Heart left ventricle (tissue), 16 donors: ENCODE results near the gene NFIX. TPM values are rescaled to one million over a fixed set of nuclear protein-coding genes. Genes with fewer than 3 reads are reported as not detected.

ENCODE experiments used
- ATAC-seq, 4 donors: fragments of 200-7000 bp; cut with Tn5 transposase; one replicate each; pipeline ENCODE4 v1.9.1; 2020 to 2022; ENCODE audit warnings: moderate library complexity in 4 of 4, mild to moderate bottlenecking in 3 of 4, moderate number of reproducible peaks in 1 of 4
- DNase-seq, 5 donors: peaks; one replicate each; pipeline ENCODE4 v3.0.0-alpha.2; 2020
- H3K27ac ChIP-seq, 12 donors: fragments of 200-600 bp; sonication (generic) in 4 of 12; one replicate each; pipeline versions ENCODE4 v1.5.0 to v1.8.0; 2016 to 2022; ENCODE audit warnings: mild to moderate bottlenecking in 2 of 12
- H3K27me3 ChIP-seq, 9 donors: fragments of 200-600 bp; sonication (generic) in 2 of 9; one replicate each; pipeline versions ENCODE4 v1.5.1 to v1.8.0; 2016 to 2022; ENCODE audit warnings: mild to moderate bottlenecking in 3 of 9
- H3K36me3 ChIP-seq, 9 donors: fragments of 200-600 bp; sonication (generic) in 2 of 9; one replicate each; pipeline versions ENCODE4 v1.5.0 to v1.8.0; 2018 to 2022; ENCODE audit warnings: mild to moderate bottlenecking in 2 of 9
- H3K4me1 ChIP-seq, 12 donors: fragments of 200-600 bp; sonication (generic) in 4 of 12; one replicate each; pipeline versions ENCODE4 v1.5.0 to v1.8.0; 2016 to 2022; ENCODE audit warnings: mild to moderate bottlenecking in 3 of 12
- H3K4me3 ChIP-seq, 12 donors: fragments of 200-600 bp; sonication (generic) in 4 of 12; one replicate each; pipeline versions ENCODE4 v1.5.0 to v1.8.0; 2017 to 2022; ENCODE audit warnings: mild to moderate bottlenecking in 9 of 12, moderate library complexity in 4 of 12
- H3K9me3 ChIP-seq, 12 donors: fragments of 200-600 bp; sonication (generic) in 4 of 12; one replicate each; pipeline versions ENCODE4 v1.5.0 to v1.8.0; 2016 to 2022; ENCODE audit warnings: mild to moderate bottlenecking in 1 of 12
- CTCF ChIP-seq, 12 donors: fragments of 200-600 bp; sonication (generic) in 4 of 12; IDR thresholded peaks; one replicate each; pipeline versions ENCODE4 v1.5.0 to v1.8.0; 2018 to 2022; ENCODE audit warnings: antibody characterized with exemption in 12 of 12, mild to moderate bottlenecking in 5 of 12
- POLR2A ChIP-seq, 2 donors: fragments of 450-650 bp; IDR thresholded peaks; one replicate each; pipeline ENCODE4 v1.6.1; 2017; ENCODE audit warnings: antibody characterized with exemption in 2 of 2, mild to moderate bottlenecking in 2 of 2, moderate library complexity in 2 of 2
- WGBS, 4 donors: extraction: QIAGEN DNeasy Blood & Tissue Kit in 2 of 4; methylation state at CpG; one replicate each; pipeline versions ENCODE4 v1.1.5 to v1.1.7; 2013 to 2018; 5-methylcytosine and 5-hydroxymethylcytosine counted together
- intact Hi-C, 10 donors: fragments of 100-400 bp; cut with DNase I; formaldehyde crosslinking; loops; one replicate each; pipeline versions ENCODE4 v1.11.1 to v1.14.2; 2022
- polyA plus RNA-seq, 2 donors: library from polyadenylated mRNA; stranded (reverse); fragments of 200-250 nt; gene quantifications; one replicate each; pipeline ENCODE4 v1.2.3, GENCODE V29; 2013
- total RNA-seq, 9 donors: library from RNA; depleted of rRNA in 2 of 9; stranded (reverse); fragments of >200 nt in 2 of 9; fragmentation: NEBNext Ultra II Directional in 3 of 9; extraction: Animal tissue kit (Norgen Biotek cat#: 25700) in 3 of 9; gene quantifications; one replicate each; pipeline versions ENCODE4 v1.1.0 to v1.2.4, GENCODE V29; 2016 to 2023
- donor health status: ischemic (EF 13 %, LVEDD 7.1; RV severe dilation, severe dysfunction).
- donor health status: healthy with polysubstance abuse.
- donor health status: DM: no; HTN: yes; CAD: no.
- donor health status: DM: no; HTN: no; CAD: no.
- donor health status: ischemic (EF 25% LVEDD 6.9; RV normal size, moderate dysfunction).
- donor health status: ischemic (EF 25% LVEDD 5.7; RV mildly dilated, moderate dysfunction).
- donor health status: healthy.
- donor health status: DM: yes; HTN: yes; CAD: no.
- donor health status: ischemic (EF 35%, LVEDD 5.7; RV mildly dilated, moderate dysfunction).
- donor health status: nonischemic (EF 11% LVEDD 7.7; RV severe dilation, severe dysfunction).
- donor health status: DM: yes; HTN: yes; CAD: no.
- donor health status: PGD.
- donor health status: ischemic (EF 29% LVEDD 5.4; RV normal size, mild dysfunction).
- donor health status: nonischemic (EF 23%, LVEDD 6.1; RV moderate dilation, normal function).

Gene NFIX
- total and polyA plus RNA-seq, 11 donors = 42.1 to 147 (median 107) TPM

DNA sequence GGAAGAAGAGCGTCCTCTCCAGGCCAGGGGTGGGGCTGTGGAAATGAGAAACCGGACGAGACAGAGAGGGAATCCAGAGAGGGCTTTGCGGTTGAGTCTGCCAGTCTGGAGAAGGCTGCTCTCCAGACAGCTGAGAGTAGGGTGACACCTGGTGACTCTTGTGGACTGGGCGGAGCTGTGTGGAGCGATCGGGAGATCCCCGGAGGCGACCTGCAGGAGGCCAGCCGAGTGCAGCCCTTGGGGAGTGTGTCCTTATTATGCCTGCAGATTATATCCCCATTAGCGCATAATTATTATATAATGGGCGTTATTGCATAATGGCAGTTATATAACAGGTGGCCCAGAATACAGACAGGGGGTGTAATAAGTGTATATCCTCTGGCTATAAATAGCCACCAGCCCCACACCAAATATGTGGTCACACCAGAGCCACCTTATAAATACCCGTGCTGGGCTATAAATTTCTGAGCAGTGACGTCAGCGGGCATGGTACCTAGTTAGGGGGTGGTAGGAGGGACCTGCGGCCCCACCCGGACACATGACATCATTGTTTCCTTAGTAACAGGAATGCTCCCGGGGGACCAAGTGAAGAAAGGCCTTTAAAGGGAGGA is 41.2 kb downstream of the NFIX start:
- no peaks in the 10 kb centered on the region for H3K27me3 ChIP-seq
- ATAC-seq = peak in 3 of 4 donors; percentile 1 to 44 (median 19)
- no peaks in the 10 kb centered on the region for H3K9me3 ChIP-seq
- H3K4me3 ChIP-seq = peak overlapping the region in 1 of 12 donors; percentile 25
- DNase-seq = peak in 2 of 5 donors; percentile 54 to 75
- intact Hi-C loops = loop anchor here in 3 of 10 donors (2.0 to 10.0 kb wide), 4 partner anchors 16 to 58 kb away; no protein-coding TSS in a partner anchor
- WGBS, 4 donors = 42 to 61% (median 44%) methylated on average over 18 of the region's 18 CpGs
- TF ChIP-seq CTCF (IDR thresholded peaks at IDR 0.05) = peak in 8 of 12 donors; percentile 7 to 33 (median 15)
- TF ChIP-seq POLR2A (IDR thresholded peaks at IDR 0.05) = no peak
- peak overlapping the region; percentile 36 to 89 (median 78) for H3K27ac ChIP-seq
- peaks cover 20 to 100% (median 97%) of the 10 kb centered on the region in 12 donors for H3K4me1 ChIP-seq
- no peaks in the 10 kb centered on the region for H3K36me3 ChIP-seq

DNA sequence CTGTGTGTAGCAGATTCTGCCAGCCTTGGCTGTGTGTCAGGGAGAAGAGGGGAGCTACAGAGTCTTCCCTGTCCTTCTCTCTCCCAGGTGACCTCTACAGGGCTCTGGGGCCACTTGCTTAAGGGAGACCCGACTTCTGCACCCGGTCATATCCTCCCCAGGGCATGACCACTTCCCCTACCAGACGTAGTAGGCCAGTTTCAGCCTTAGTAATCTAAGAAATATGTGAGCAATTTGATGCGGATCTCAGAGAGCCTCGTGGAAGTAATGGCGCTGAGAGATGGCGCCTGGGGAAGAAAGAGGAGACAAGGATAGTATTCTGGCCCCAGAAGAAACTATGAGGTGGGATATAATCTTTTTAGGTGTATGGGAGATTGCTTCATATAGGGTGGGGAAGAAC is 41.9 kb downstream of the NFIX start:
- ATAC-seq (peak in 2 of 4 donors; percentile 11 to 32), DNase-seq (no peak)
- Histone ChIP-seq H3K27me3 (no peaks in the 10 kb centered on the region), H3K36me3 (no peaks in the 10 kb centered on the region), H3K27ac (peak overlapping the region; percentile 36 to 89 (median 78)), H3K4me1 (peaks cover 20 to 99% (median 93%) of the 10 kb centered on the region in 12 donors), H3K9me3 (no peaks in the 10 kb centered on the region), H3K4me3 (no peak overlapping the region)
- intact Hi-C loops = loop anchor here in 3 of 10 donors (2.0 to 10.0 kb wide), 4 partner anchors 16 to 58 kb away; no protein-coding TSS in a partner anchor
- WGBS, 4 donors = 42 to 44% (median 43%) methylated on average over 7 of the region's 7 CpGs
- no peak for TF ChIP-seq POLR2A (IDR thresholded peaks at IDR 0.05)
- TF ChIP-seq CTCF (IDR thresholded peaks at IDR 0.05) = no peak

- no peak for DNase-seq
- intact Hi-C loops = loop anchor here in 3 of 10 donors (2.0 to 10.0 kb wide), 4 partner anchors 15 to 57 kb away; no protein-coding TSS in a partner anchor
- Histone ChIP-seq H3K27me3 (no peaks in the 10 kb centered on the region), H3K27ac (peak overlapping the region in 11 of 12 donors; percentile 64 to 89 (median 79)), H3K4me3 (no peak overlapping the region), H3K36me3 (peaks cover 0 to under 1% (median 0%) of the 10 kb centered on the region in 9 donors), H3K9me3 (no peaks in the 10 kb centered on the region), H3K4me1 (peaks cover 20 to 99% (median 93%) of the 10 kb centered on the region in 12 donors)
- ATAC-seq = no peak
- TF ChIP-seq CTCF (IDR thresholded peaks at IDR 0.05) (no peak), POLR2A (IDR thresholded peaks at IDR 0.05) (no peak)
- 71 to 77% (median 74%) methylated on average over 7 of the region's 7 CpGs for WGBS, 4 donors
Observed at GRCh38 chr19:13037731-13038130, 42.5 kb downstream of the NFIX start.
